IPS-15b (cell line): ENCODE data around the gene LRRC27.
"Not testable (repeated sequence)": the region's sequence is repeated elsewhere in the genome, so short reads cannot be mapped to it uniquely, and the experiment has no call there.

ENCODE experiments used
- H3K27me3 ChIP-seq: one replicate; pipeline ENCODE4 v1.6.1; 2013; ENCODE audit warnings: low read length; ENCODE audit not compliant: control insufficient read depth, insufficient read depth
- H3K36me3 ChIP-seq: one replicate; pipeline ENCODE4 v1.6.1; 2013; ENCODE audit warnings: low read length; ENCODE audit not compliant: control insufficient read depth, insufficient read depth
- H3K4me1 ChIP-seq: one replicate; pipeline ENCODE4 v1.6.1; 2013; ENCODE audit warnings: mild to moderate bottlenecking, low read length; ENCODE audit not compliant: control insufficient read depth, insufficient read depth
- H3K4me3 ChIP-seq: one replicate; pipeline ENCODE4 v1.5.1; 2013; ENCODE audit warnings: low read depth, low read length
- H3K9ac ChIP-seq: one replicate; pipeline ENCODE4 v1.6.1; 2013; ENCODE audit warnings: low read depth, mild to moderate bottlenecking, low read length
- H3K9me3 ChIP-seq: one replicate; pipeline ENCODE4 v1.6.1; 2013; ENCODE audit warnings: mild to moderate bottlenecking, low read length; ENCODE audit not compliant: control insufficient read depth, insufficient read depth

LRRC27 gene

DNA sequence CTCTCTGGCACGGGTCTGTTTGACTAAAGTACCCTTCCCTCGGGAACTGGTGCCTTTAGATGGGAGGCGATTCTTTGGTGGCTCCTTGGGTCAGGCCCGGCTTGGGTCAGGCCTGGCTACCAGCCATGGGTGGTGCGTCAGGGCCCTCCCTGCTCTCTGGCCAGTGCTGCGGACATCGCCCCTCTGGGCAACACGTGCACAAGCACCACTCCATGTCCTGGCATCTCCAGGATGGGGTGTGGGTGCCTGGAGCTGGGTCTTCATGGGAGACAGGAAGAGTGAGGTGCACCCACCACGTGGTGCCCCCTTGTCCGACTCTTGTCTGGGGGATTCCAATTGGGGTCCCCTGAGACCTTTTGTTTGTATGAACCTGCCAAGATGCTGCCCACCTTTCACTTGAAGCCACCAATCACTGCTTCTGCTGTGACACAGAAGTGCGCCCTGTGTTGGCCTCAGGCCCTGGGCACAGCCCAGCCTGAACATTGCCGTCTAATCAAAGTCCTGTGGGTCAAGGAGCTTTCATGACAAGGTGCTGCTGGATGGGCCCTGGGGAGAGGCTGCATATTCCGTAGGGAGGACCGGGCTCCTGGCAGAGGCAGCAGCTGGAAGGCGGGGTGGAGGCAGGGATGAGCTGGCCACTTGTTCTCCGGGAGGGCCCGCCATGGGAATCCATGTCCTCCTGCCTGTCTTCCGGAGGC lies 53.9 kb downstream of the LRRC27 start:
- Histone ChIP-seq H3K36me3 (no peaks in the 10 kb centered on the region), H3K4me1 (peaks cover 4% of the 10 kb centered on the region), H3K27me3 (no peaks in the 10 kb centered on the region), H3K9ac (no peak overlapping the region), H3K9me3 (no peaks in the 10 kb centered on the region), H3K4me3 (no peak overlapping the region)

- H3K9me3 ChIP-seq: no peaks in the 10 kb centered on the region
- H3K36me3 ChIP-seq: no peaks in the 10 kb centered on the region
- no peaks in the 10 kb centered on the region for H3K27me3 ChIP-seq
- no peak overlapping the region for H3K4me3 ChIP-seq
- no peak overlapping the region for H3K9ac ChIP-seq
- H3K4me1 ChIP-seq: peaks cover 4% of the 10 kb centered on the region
Observed at GRCh38 chr10:132386419-132386831, 54.4 kb downstream of the LRRC27 start.

- not testable (repeated sequence) for H3K9ac ChIP-seq, H3K4me3 ChIP-seq, H3K27me3 ChIP-seq, H3K36me3 ChIP-seq, H3K4me1 ChIP-seq, H3K9me3 ChIP-seq
Observed at GRCh38 chr10:132386896-132387295, 54.9 kb downstream of the LRRC27 start.

DNA sequence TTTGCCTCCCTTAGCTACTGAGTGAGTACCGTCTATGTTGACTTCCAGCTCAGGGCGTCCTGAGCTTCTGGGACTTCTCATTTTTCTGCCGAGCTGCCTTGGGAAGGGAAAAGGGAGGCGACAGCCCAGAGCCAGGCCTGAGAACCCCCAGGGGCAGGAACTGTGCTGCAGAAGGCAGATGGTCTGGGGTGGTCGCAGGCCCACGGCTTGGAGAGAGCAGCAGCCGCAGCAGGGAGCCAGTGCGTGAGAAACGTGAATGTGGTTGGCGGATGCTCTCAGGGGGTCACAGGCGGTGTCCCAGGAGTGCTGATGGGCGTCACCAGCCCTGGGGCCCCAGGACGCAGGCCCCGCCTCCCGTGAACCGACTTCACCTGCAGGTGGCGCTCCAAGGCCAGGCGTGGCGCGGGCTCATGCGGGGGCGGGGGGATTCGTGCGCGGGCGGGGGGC lies 55.8 kb downstream of the LRRC27 start:
- Histone ChIP-seq H3K4me3 (peak overlapping the region; percentile 13), H3K9ac (no peak overlapping the region), H3K9me3 (no peaks in the 10 kb centered on the region), H3K27me3 (no peaks in the 10 kb centered on the region), H3K4me1 (peaks cover 4% of the 10 kb centered on the region), H3K36me3 (no peaks in the 10 kb centered on the region)

DNA sequence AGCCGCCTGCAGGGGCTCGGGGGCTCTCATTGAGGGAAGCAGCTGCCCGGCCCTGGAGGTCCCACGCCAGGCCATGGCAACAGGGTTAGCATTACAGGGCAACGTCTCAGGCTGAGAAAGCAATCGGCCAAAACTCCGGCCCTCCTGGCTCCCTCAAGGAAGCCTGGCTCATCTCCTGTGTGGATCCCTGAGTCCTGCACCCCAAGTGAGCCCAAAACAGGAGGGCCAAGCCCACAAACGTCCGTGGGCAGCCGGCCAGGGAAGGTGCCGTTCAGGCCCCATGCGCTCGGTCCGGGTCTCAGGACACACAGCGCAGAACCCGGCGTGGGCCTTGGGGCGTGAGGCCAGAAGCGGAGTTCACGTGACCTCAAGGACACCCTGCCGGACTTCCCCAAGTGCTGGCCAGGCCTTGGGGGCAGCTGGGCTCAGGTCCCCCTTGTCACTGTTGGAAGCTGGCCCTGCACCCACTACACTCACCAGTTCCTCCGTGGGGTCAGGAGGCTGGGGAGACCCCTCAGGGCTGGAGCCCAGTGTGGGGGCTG lies 57.0 kb downstream of the LRRC27 start:
- no peaks in the 10 kb centered on the region for H3K9me3 ChIP-seq
- H3K4me1 ChIP-seq: peaks cover 4% of the 10 kb centered on the region
- no peaks in the 10 kb centered on the region for H3K27me3 ChIP-seq
- no peaks in the 10 kb centered on the region for H3K36me3 ChIP-seq
- no peak overlapping the region for H3K4me3 ChIP-seq
- H3K9ac ChIP-seq: no peak overlapping the region

GRCh38 chr10:132389433-132390169 lies 57.6 kb downstream of the LRRC27 start:
- Histone ChIP-seq H3K4me3 (no peak overlapping the region), H3K4me1 (peaks cover 4% of the 10 kb centered on the region), H3K9ac (no peak overlapping the region)

GRCh38 chr10:132390170-132390920 lies 58.4 kb downstream of the LRRC27 start:
- no peaks in the 10 kb centered on the region for H3K27me3 ChIP-seq
- H3K4me3 ChIP-seq: no peak overlapping the region
- peaks cover 4% of the 10 kb centered on the region for H3K4me1 ChIP-seq
- no peak overlapping the region for H3K9ac ChIP-seq
- no peaks in the 10 kb centered on the region for H3K36me3 ChIP-seq
- H3K9me3 ChIP-seq: no peaks in the 10 kb centered on the region

More at GRCh38 chr10:132389433-132390169, 57.6 kb downstream of the LRRC27 start:
- Histone ChIP-seq H3K9me3 (no peaks in the 10 kb centered on the region), H3K36me3 (no peaks in the 10 kb centered on the region), H3K27me3 (no peaks in the 10 kb centered on the region)

- Histone ChIP-seq H3K36me3 (no peaks in the 10 kb centered on the region), H3K9ac (no peak overlapping the region), H3K9me3 (no peaks in the 10 kb centered on the region), H3K4me3 (no peak overlapping the region), H3K27me3 (no peaks in the 10 kb centered on the region), H3K4me1 (peaks cover 4% of the 10 kb centered on the region)
Observed at GRCh38 chr10:132390921-132391675, 59.1 kb downstream of the LRRC27 start.

GRCh38 chr10:132391676-132392020 lies 59.7 kb downstream of the LRRC27 start:
- H3K36me3 ChIP-seq: no peaks in the 10 kb centered on the region
- peaks cover 4% of the 10 kb centered on the region for H3K4me1 ChIP-seq
- no peak overlapping the region for H3K4me3 ChIP-seq

DNA sequence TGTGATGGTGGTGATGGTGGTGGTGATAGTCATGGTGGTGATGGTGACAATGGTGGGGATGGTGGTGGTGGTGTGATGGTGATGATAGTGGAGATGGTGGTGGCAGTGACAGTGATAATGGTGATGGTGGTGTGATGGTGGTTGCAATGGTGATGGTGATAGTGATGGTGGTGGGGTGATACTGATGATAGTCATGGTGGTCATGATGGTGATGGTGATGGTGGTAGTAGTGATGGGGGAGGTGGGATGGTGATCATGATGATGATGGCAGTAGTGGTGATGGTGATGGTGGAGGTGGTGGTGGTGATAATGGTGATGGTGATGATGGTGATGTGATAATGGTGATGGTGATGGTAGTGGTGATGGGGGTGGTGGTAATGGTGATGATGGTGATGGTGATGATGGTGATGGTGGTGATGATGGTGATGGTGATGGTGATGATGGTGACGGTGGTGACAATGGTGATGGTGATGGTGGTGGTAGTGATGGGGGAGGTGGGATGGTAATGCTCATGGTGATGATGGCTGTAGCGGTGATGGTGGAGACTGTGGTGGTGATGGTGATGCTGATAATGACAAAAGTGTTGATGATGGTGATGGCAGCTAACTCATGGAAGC lies 60.3 kb downstream of the LRRC27 start:
- Histone ChIP-seq H3K4me3 (no peak overlapping the region), H3K9ac (no peak overlapping the region), H3K27me3 (no peaks in the 10 kb centered on the region), H3K9me3 (no peaks in the 10 kb centered on the region), H3K36me3 (no peaks in the 10 kb centered on the region), H3K4me1 (peaks cover 4% of the 10 kb centered on the region)

More at GRCh38 chr10:132391676-132392020, 59.7 kb downstream of the LRRC27 start:
- Histone ChIP-seq H3K9ac (no peak overlapping the region), H3K27me3 (no peaks in the 10 kb centered on the region), H3K9me3 (no peaks in the 10 kb centered on the region)
